Panc1 (cell line): ENCODE measurements around the gene AKT1S1.

Experiments
- TCF7L2 ChIP-seq: IDR thresholded peaks from 2 replicates; pipeline ENCODE4 v1.6.1; 2011; ENCODE audit warnings: mild to moderate bottlenecking, low read depth, low read length, inconsistent platforms
- TF ChIP-seq, protein P1 (sequence below): fragments of 450-650 bp; IDR thresholded peaks from 2 replicates; pipeline ENCODE4 v1.5.1; 2017; ENCODE audit warnings: mild to moderate bottlenecking

DNA sequence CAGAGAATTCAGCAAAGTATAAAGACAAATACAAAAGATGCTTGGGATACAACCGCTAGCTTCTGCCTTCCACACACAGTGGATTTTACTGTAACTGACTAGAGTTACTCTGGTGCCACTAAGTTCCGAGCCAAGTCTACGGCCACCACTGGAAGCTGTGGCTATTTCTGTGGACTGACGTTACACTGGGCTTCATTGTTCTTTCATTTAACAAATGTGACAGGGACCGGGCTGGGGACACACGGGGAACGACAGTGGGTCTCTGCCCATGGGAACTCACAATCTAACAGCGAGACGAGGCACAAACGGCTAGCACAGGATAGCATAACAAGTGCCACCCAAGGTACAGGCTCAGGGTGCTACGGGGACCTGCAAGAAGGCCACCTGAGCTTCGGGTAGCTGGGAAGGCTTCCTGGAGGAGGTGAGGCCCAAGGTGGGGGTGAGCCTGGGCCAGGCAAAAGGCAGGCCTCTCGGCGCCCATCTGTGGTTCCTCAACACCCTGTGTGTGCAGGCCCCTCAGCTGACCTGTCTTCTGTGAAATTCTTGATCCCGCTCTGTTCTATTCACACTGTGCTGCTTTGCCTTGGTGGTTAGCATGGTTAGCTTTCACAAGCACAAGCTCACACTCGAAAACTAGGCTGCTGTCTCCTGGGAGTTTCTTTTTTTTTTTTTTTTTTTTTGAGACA, 29.9 kb upstream of the AKT1S1 start:
- no peak for TF ChIP-seq TCF7L2
- TF ChIP-seq, protein P1, sequence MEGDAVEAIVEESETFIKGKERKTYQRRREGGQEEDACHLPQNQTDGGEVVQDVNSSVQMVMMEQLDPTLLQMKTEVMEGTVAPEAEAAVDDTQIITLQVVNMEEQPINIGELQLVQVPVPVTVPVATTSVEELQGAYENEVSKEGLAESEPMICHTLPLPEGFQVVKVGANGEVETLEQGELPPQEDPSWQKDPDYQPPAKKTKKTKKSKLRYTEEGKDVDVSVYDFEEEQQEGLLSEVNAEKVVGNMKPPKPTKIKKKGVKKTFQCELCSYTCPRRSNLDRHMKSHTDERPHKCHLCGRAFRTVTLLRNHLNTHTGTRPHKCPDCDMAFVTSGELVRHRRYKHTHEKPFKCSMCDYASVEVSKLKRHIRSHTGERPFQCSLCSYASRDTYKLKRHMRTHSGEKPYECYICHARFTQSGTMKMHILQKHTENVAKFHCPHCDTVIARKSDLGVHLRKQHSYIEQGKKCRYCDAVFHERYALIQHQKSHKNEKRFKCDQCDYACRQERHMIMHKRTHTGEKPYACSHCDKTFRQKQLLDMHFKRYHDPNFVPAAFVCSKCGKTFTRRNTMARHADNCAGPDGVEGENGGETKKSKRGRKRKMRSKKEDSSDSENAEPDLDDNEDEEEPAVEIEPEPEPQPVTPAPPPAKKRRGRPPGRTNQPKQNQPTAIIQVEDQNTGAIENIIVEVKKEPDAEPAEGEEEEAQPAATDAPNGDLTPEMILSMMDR = no peak
